ENCODE results near the gene SNAPC2.

- TF ChIP-seq POLR2A (IDR thresholded peaks at IDR 0.05) (no peak), CTCF (IDR thresholded peaks at IDR 0.05) (no peak), POLR2AphosphoS5 (IDR thresholded peaks at IDR 0.05; ENCODE audit: insufficient read depth in 1 of 2, low read depth in 1 of 2) (no peak)
Observed at GRCh38 chr19:7874076-7874896, 45.9 kb upstream of the SNAPC2 start, which contains the start of gene PRR36.
